ENCODE measurements around the gene SDK1.
A peak's percentile ranks its signal among the peaks of the same experiment; 100 is the strongest.
"Not testable (repeated sequence)": the region's sequence is repeated elsewhere in the genome, so short reads cannot be mapped to it uniquely, and the experiment has no call there.

Gene SDK1

GRCh38 chr7:4233146-4233545 is 932.1 kb downstream of the SDK1 start:
- ATAC-seq, result no peak
- H3K4me1 Mint-ChIP-seq, result no peaks in the 10 kb centered on the region
- no peaks in the 10 kb centered on the region for H3K27me3 Mint-ChIP-seq
- no peak for DNase-seq
- no peak overlapping the region for H3K4me3 Mint-ChIP-seq
- H3K9me3 Mint-ChIP-seq, result no peaks in the 10 kb centered on the region
- H3K27ac Mint-ChIP-seq, result no peak overlapping the region

- peak; percentile 17 for ATAC-seq
- DNase-seq, result no peak
- Mint-ChIP-seq H3K9me3 (no peaks in the 10 kb centered on the region), H3K4me1 (no peaks in the 10 kb centered on the region), H3K27ac (peak overlapping the region in 1 of 2 donors; percentile 72), H3K27me3 (no peaks in the 10 kb centered on the region), H3K4me3 (no peak overlapping the region)
Observed at GRCh38 chr7:4233621-4234497, 932.8 kb downstream of the SDK1 start.

GRCh38 chr7:4234498-4234855 is 933.4 kb downstream of the SDK1 start:
- Mint-ChIP-seq H3K27ac (peak overlapping the region in 1 of 2 donors; percentile 7), H3K27me3 (no peaks in the 10 kb centered on the region), H3K9me3 (no peaks in the 10 kb centered on the region), H3K4me1 (no peaks in the 10 kb centered on the region), H3K4me3 (no peak overlapping the region)
- ATAC-seq (peak; percentile 21), DNase-seq (no peak)

GRCh38 chr7:4234886-4235285 is 933.8 kb downstream of the SDK1 start:
- Mint-ChIP-seq H3K27ac (no peak overlapping the region), H3K9me3 (no peaks in the 10 kb centered on the region), H3K4me3 (no peak overlapping the region), H3K4me1 (no peaks in the 10 kb centered on the region), H3K27me3 (no peaks in the 10 kb centered on the region)
- ATAC-seq (no peak), DNase-seq (no peak)

GRCh38 chr7:4235596-4235995 is 934.5 kb downstream of the SDK1 start:
- no peaks in the 10 kb centered on the region for H3K9me3 Mint-ChIP-seq
- H3K27ac Mint-ChIP-seq, result peak overlapping the region in 1 of 2 donors; percentile 42
- DNase-seq (no peak), ATAC-seq (no peak)
- H3K4me1 Mint-ChIP-seq, result peaks cover 6% of the 10 kb centered on the region
- H3K4me3 Mint-ChIP-seq, result no peak overlapping the region
- H3K27me3 Mint-ChIP-seq, result no peaks in the 10 kb centered on the region

- no peaks in the 10 kb centered on the region for H3K27me3 Mint-ChIP-seq
- DNase-seq (no peak), ATAC-seq (no peak)
- no peak overlapping the region for H3K4me3 Mint-ChIP-seq
- no peaks in the 10 kb centered on the region for H3K9me3 Mint-ChIP-seq
- peak overlapping the region; percentile 4 to 70 for H3K27ac Mint-ChIP-seq
- peaks cover 14% of the 10 kb centered on the region for H3K4me1 Mint-ChIP-seq
Observed at GRCh38 chr7:4236389-4236788, 935.3 kb downstream of the SDK1 start.

GRCh38 chr7:4236873-4237272 is 935.8 kb downstream of the SDK1 start:
- not testable (repeated sequence) for H3K27me3 Mint-ChIP-seq, DNase-seq, H3K9me3 Mint-ChIP-seq, ATAC-seq, H3K4me3 Mint-ChIP-seq, H3K27ac Mint-ChIP-seq
- H3K4me1 Mint-ChIP-seq, result peaks cover 18% of the 10 kb centered on the region

GRCh38 chr7:4237296-4238235 is 936.5 kb downstream of the SDK1 start:
- Mint-ChIP-seq H3K27me3 (no peaks in the 10 kb centered on the region), H3K4me3 (no peak overlapping the region), H3K27ac (peak overlapping the region in 1 of 2 donors; percentile 46), H3K4me1 (peaks cover 18% of the 10 kb centered on the region), H3K9me3 (no peaks in the 10 kb centered on the region)
- ATAC-seq, result no peak
- no peak for DNase-seq

GRCh38 chr7:4238861-4239260 is 937.8 kb downstream of the SDK1 start:
- peaks cover 18% of the 10 kb centered on the region for H3K4me1 Mint-ChIP-seq
- peaks cover 0 to 9% of the 10 kb centered on the region in 2 donors for H3K9me3 Mint-ChIP-seq
- H3K4me3 Mint-ChIP-seq, result no peak overlapping the region
- no peak overlapping the region for H3K27ac Mint-ChIP-seq
- DNase-seq (no peak), ATAC-seq (no peak)
- H3K27me3 Mint-ChIP-seq, result no peaks in the 10 kb centered on the region

- H3K4me3 Mint-ChIP-seq, result no peak overlapping the region
- peaks cover 18% of the 10 kb centered on the region for H3K4me1 Mint-ChIP-seq
- H3K27ac Mint-ChIP-seq, result peak overlapping the region in 1 of 2 donors; percentile 78
- H3K27me3 Mint-ChIP-seq, result no peaks in the 10 kb centered on the region
- DNase-seq (no peak), ATAC-seq (no peak)
- peaks cover 0 to 21% of the 10 kb centered on the region in 2 donors for H3K9me3 Mint-ChIP-seq
Observed at GRCh38 chr7:4240042-4240441, 939.0 kb downstream of the SDK1 start.

GRCh38 chr7:4240520-4241303 is 939.7 kb downstream of the SDK1 start:
- no peak for DNase-seq
- no peak for ATAC-seq
- Mint-ChIP-seq H3K27ac (peak overlapping the region in 1 of 2 donors; percentile 19), H3K4me3 (peak overlapping the region in 1 of 2 donors; percentile 39), H3K9me3 (peaks cover 0 to 26% of the 10 kb centered on the region in 2 donors), H3K27me3 (no peaks in the 10 kb centered on the region), H3K4me1 (peaks cover 18% of the 10 kb centered on the region)

- Mint-ChIP-seq H3K4me3 (no peak overlapping the region), H3K27me3 (no peaks in the 10 kb centered on the region), H3K4me1 (peaks cover 18% of the 10 kb centered on the region), H3K27ac (no peak overlapping the region), H3K9me3 (peaks cover 0 to 26% of the 10 kb centered on the region in 2 donors)
- DNase-seq (no peak), ATAC-seq (no peak)
Observed at GRCh38 chr7:4241304-4241612, 940.2 kb downstream of the SDK1 start.

GRCh38 chr7:4241791-4242190 is 940.7 kb downstream of the SDK1 start:
- Mint-ChIP-seq H3K9me3 (peaks cover 0 to 26% of the 10 kb centered on the region in 2 donors), H3K27me3 (no peaks in the 10 kb centered on the region), H3K27ac (no peak overlapping the region), H3K4me3 (no peak overlapping the region), H3K4me1 (peaks cover 18% of the 10 kb centered on the region)
- ATAC-seq (no peak), DNase-seq (no peak)

GRCh38 chr7:4242706-4243105 is 941.7 kb downstream of the SDK1 start:
- Mint-ChIP-seq H3K4me3 (no peak overlapping the region), H3K9me3 (peaks cover 0 to 26% of the 10 kb centered on the region in 2 donors), H3K27ac (no peak overlapping the region), H3K4me1 (peaks cover 18% of the 10 kb centered on the region), H3K27me3 (no peaks in the 10 kb centered on the region)
- DNase-seq, result no peak
- ATAC-seq, result no peak

- Mint-ChIP-seq H3K9me3 (peaks cover 8 to 37% of the 10 kb centered on the region in 2 donors), H3K4me1 (peaks cover 18% of the 10 kb centered on the region), H3K27ac (no peak overlapping the region), H3K4me3 (no peak overlapping the region), H3K27me3 (no peaks in the 10 kb centered on the region)
- DNase-seq, result no peak
- ATAC-seq, result no peak
Observed at GRCh38 chr7:4244041-4244440, 943.0 kb downstream of the SDK1 start.

All from stimulated activated naive CD8-positive, alpha-beta T cell treated with anti-CD3 and anti-CD28 coated beads, Interleukin-15, amount 100 ng/mL, for 72 hours (primary cell).